Measurements from ENCODE around the gene ILDR2. TPM values are rescaled to one million over a fixed set of nuclear protein-coding genes. Genes with fewer than 3 reads are reported as not detected.

The ILDR2 gene
- total and polyA plus RNA-seq, 2 donors (not counting 3 experiments of a cell fraction or from before 2014, with no cell fraction given) = not detected

GRCh38 chr1:166884971-166885370 is 90.4 kb downstream of the ILDR2 start:
- intact Hi-C loops (cut with micrococcal nuclease) (loop anchor here (1.0 kb wide), 2 partner anchors 25 to 174 kb away; no protein-coding TSS in a partner anchor), dilution Hi-C loops (cut with MboI; ENCODE audit: extremely low pct_ligation_motif_present, low sequenced_read_pairs) (no loop called here)
- no peak for FAIRE-seq
- no peaks in the 10 kb centered on the region for H3K9me1 ChIP-seq (replicated peaks; ENCODE audit: control insufficient read depth, extremely low read depth, insufficient read depth, low read length)
- no TSS peak for BruUV-seq (replicated peaks)
- ChIA-PET CTCF (interaction anchor here (1.2 to 5.2 kb wide), 2 partner anchors 10 to 174 kb away, joined by 4 to 48 read pairs; no protein-coding TSS in a partner anchor), POLR2A (no interaction called here)
- no peaks in the 10 kb centered on the region for H3K9me3 ChIP-seq (replicated peaks; ENCODE audit: control insufficient read depth, insufficient read depth, low read length)
- TF ChIP-seq POLR2A (IDR thresholded peaks at IDR 0.05; ENCODE audit: low read depth, low read length) (no peak), MAX (IDR thresholded peaks at IDR 0.05; ENCODE audit: insufficient read depth, insufficient read length) (no peak), MYC (IDR thresholded peaks at IDR 0.05; ENCODE audit: low read depth, low read length) (no peak), CTCF (IDR thresholded peaks at IDR 0.05; ENCODE audit: extremely low read depth in 1 of 2, insufficient read depth in 1 of 2, low read depth in 1 of 2, low read length in 2 of 2) (no peak)
- DNase-seq (ENCODE audit: low read depth, low spot score) = no peak
- no peak overlapping the region for H3K4me2 ChIP-seq (ENCODE audit: insufficient read depth, low read length)
- H3K4me1 ChIP-seq (ENCODE audit: control insufficient read depth, extremely low read depth, insufficient read depth, low read length) = no peaks in the 10 kb centered on the region
- H3K36me3 ChIP-seq (ENCODE audit: control insufficient read depth in 2 of 2, extremely low read depth in 1 of 2, insufficient read depth in 2 of 2, low read length in 2 of 2) = no peaks in the 10 kb centered on the region
- no peak overlapping the region for H2AFZ ChIP-seq (ENCODE audit: low read depth, low read length)
- no peaks in the 10 kb centered on the region for H4K20me1 ChIP-seq (replicated peaks; ENCODE audit: control insufficient read depth, extremely low read depth, insufficient read depth, low read length)
- no peak overlapping the region for H3K9ac ChIP-seq (replicated peaks; ENCODE audit: extremely low read depth, insufficient read depth, low read length)
- H3K79me2 ChIP-seq (ENCODE audit: control insufficient read depth, insufficient read depth, low read length) = no peaks in the 10 kb centered on the region
- H3K4me3 ChIP-seq (replicated peaks in 1 of 3; ENCODE audit: insufficient read depth in 1 of 3, low read depth in 1 of 3, low read length in 3 of 3) = no peak overlapping the region
- peaks cover 19 to 27% of the 10 kb centered on the region in 2 experiments for H3K27me3 ChIP-seq (ENCODE audit: control insufficient read depth in 2 of 2, insufficient read depth in 2 of 2, low read length in 2 of 2)
- no peak overlapping the region for H3K27ac ChIP-seq (ENCODE audit: insufficient read depth, low read depth, low read length)

GRCh38 chr1:166884040-166884642 is 91.2 kb downstream of the ILDR2 start:
- intact Hi-C loops (cut with micrococcal nuclease) (loop anchor here (1.0 kb wide), 2 partner anchors 26 to 175 kb away; no protein-coding TSS in a partner anchor), dilution Hi-C loops (cut with MboI; ENCODE audit: extremely low pct_ligation_motif_present, low sequenced_read_pairs) (no loop called here)
- H3K4me2 ChIP-seq (ENCODE audit: insufficient read depth, low read length) = no peak overlapping the region
- no peak overlapping the region for H3K27ac ChIP-seq (ENCODE audit: insufficient read depth, low read depth, low read length)
- peaks cover 19 to 25% of the 10 kb centered on the region in 2 experiments for H3K27me3 ChIP-seq (ENCODE audit: control insufficient read depth in 2 of 2, insufficient read depth in 2 of 2, low read length in 2 of 2)
- H3K9ac ChIP-seq (replicated peaks; ENCODE audit: extremely low read depth, insufficient read depth, low read length) = no peak overlapping the region
- H4K20me1 ChIP-seq (replicated peaks; ENCODE audit: control insufficient read depth, extremely low read depth, insufficient read depth, low read length) = no peaks in the 10 kb centered on the region
- peak; percentile 27 for TF ChIP-seq EZH2 (IDR thresholded peaks at IDR 0.05; ENCODE audit: borderline replicate concordance, low read depth, low read length, severe bottlenecking)
- TF ChIP-seq GATA2 (IDR thresholded peaks at IDR 0.05; ENCODE audit: insufficient read depth, insufficient read length, low read depth, low read length) = no peak
- TF ChIP-seq CTCF (IDR thresholded peaks at IDR 0.05; ENCODE audit: extremely low read depth in 1 of 2, insufficient read depth in 1 of 2, low read depth in 1 of 2, low read length in 2 of 2) = peak; percentile 34 to 60
- POLR2A ChIA-PET = no interaction called here
- no peaks in the 10 kb centered on the region for H3K36me3 ChIP-seq (ENCODE audit: control insufficient read depth in 2 of 2, extremely low read depth in 1 of 2, insufficient read depth in 2 of 2, low read length in 2 of 2)
- no peaks in the 10 kb centered on the region for H3K9me3 ChIP-seq (replicated peaks; ENCODE audit: control insufficient read depth, insufficient read depth, low read length)
- H3K4me1 ChIP-seq (ENCODE audit: control insufficient read depth, extremely low read depth, insufficient read depth, low read length) = no peaks in the 10 kb centered on the region
- no peak overlapping the region for H3K4me3 ChIP-seq (replicated peaks in 1 of 3; ENCODE audit: insufficient read depth in 1 of 3, low read depth in 1 of 3, low read length in 3 of 3)
- FAIRE-seq (no peak), DNase-seq (ENCODE audit: low read depth, low spot score) (peak; percentile 4)
- no peaks in the 10 kb centered on the region for H3K79me2 ChIP-seq (ENCODE audit: control insufficient read depth, insufficient read depth, low read length)
- CTCF ChIA-PET = interaction anchor here (1.1 to 5.2 kb wide), 4 partner anchors 26 to 656 kb away, joined by 3 to 48 read pairs (median 8); no protein-coding TSS in a partner anchor
- no peaks in the 10 kb centered on the region for H3K9me1 ChIP-seq (replicated peaks; ENCODE audit: control insufficient read depth, extremely low read depth, insufficient read depth, low read length)
- no peak overlapping the region for H2AFZ ChIP-seq (ENCODE audit: low read depth, low read length)
- BruUV-seq (replicated peaks) = no TSS peak
